ENCODE measurements around the gene KCP.

KCP gene

GRCh38 chr7:128939075-128939860 lies 28.8 kb upstream of the KCP start:
- no peak for DNase-seq (ENCODE audit: low read depth)

GRCh38 chr7:128938544-128939074 lies 28.1 kb upstream of the KCP start:
- DNase-seq (ENCODE audit: low read depth): no peak

- DNase-seq (ENCODE audit: low read depth): no peak
Observed at GRCh38 chr7:128937647-128938543, 27.4 kb upstream of the KCP start, which contains the start of gene IRF5. Gene IRF5 (plus strand): TSS chr7:128937927. CDS start chr7:128942082, 4,155 bp downstream.

- no peak for DNase-seq (ENCODE audit: low read depth)
Observed at GRCh38 chr7:128937271-128937646, 26.8 kb upstream of the KCP start.

GRCh38 chr7:128936798-128937197 lies 26.3 kb upstream of the KCP start:
- DNase-seq (ENCODE audit: low read depth): no peak

- DNase-seq (ENCODE audit: low read depth): no peak
Observed at GRCh38 chr7:128935342-128935730, 24.8 kb upstream of the KCP start.

GRCh38 chr7:128934361-128935341 lies 24.1 kb upstream of the KCP start:
- no peak for DNase-seq (ENCODE audit: low read depth)

GRCh38 chr7:128933180-128933891 lies 22.8 kb upstream of the KCP start:
- DNase-seq (ENCODE audit: low read depth): no peak

- DNase-seq (ENCODE audit: low read depth): no peak
Observed at GRCh38 chr7:128932862-128933179, 22.3 kb upstream of the KCP start.

- DNase-seq (ENCODE audit: low read depth): no peak
Observed at GRCh38 chr7:128931965-128932861, 21.7 kb upstream of the KCP start.

GRCh38 chr7:128931190-128931798 lies 20.8 kb upstream of the KCP start:
- DNase-seq (ENCODE audit: low read depth): no peak

- DNase-seq (ENCODE audit: low read depth): no peak
Observed at GRCh38 chr7:128928882-128929788, 18.6 kb upstream of the KCP start.

- no peak for DNase-seq (ENCODE audit: low read depth)
Observed at GRCh38 chr7:128928159-128928813, 17.8 kb upstream of the KCP start.

GRCh38 chr7:128924707-128925588 lies 14.4 kb upstream of the KCP start:
- DNase-seq (ENCODE audit: low read depth): no peak

GRCh38 chr7:128923411-128923800 lies 12.9 kb upstream of the KCP start:
- DNase-seq (ENCODE audit: low read depth): no peak

- no peak for DNase-seq (ENCODE audit: low read depth)
Observed at GRCh38 chr7:128922496-128923410, 12.2 kb upstream of the KCP start.

Data from stimulated activated CD8-positive, alpha-beta memory T cell treated with anti-CD3 and anti-CD28 coated beads, Interleukin-7, amount 100 ng/mL, for 24 hours (primary cell).